ENCODE measurements around the gene PCNA.

The PCNA gene

DNA sequence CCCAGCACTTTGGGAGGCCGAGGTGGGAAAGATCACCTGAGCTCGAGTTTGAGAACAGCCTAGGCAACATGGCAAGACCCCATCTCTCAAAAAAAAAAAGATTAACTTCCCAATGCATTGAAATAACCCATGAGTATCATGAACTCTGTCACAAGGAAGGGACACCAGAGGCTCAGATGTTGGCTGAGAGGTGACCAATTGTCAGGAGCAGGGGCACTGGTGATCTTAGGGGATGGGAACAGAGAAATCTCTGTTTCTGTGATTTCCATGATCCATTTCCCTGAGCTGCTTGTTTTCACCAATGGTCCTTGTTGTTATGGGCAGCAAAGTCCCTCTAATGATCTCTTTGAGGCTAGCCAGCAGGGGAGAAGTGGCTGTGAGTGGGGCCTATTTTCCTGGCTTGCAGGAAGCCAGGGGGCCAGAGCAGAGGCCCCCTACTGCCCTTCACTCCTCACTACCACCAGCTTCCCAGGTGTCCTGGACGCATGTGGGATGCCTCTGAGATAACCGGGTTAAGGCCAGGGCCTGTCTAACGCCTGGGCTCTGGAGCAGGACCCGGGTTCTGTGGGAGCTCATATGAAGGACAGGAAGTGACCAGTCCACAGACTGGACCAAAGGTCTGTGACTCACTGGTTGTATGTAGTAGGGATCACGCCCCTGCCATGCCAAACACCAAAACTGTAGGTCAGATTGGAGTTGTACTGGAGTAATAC is 54.4 kb downstream of the PCNA start:
- DNase-seq (ENCODE audit: low spot score), result no peak
